Measurements from ENCODE around the gene DNAJB11.

Gene DNAJB11

DNA sequence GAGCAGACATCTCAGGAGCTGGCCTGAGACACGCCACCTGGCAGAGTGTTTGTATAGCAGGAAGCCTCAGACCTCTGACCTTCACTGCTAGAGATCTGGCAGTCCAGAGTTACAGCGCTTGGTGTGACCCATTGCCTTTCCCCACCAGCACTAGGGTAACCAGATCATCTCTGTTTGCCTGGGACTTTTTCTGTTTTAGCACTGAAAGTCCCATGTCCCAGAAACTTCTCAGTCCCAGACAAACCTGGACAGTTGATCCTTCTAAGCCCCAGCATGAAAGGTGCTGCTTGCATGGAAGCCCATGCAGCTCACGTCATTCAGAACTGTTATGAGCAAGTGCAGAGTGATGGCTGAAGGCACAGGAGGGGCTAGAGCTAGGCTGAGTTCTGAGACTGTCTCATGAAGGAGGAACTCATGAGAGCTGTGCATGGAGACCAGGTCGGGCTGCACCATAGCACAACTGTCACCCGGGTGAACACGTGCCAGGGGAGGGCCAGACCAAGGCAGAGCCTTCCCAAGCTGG lies 24.1 kb downstream of the DNAJB11 start:
- FAIRE-seq: no peak

DNA sequence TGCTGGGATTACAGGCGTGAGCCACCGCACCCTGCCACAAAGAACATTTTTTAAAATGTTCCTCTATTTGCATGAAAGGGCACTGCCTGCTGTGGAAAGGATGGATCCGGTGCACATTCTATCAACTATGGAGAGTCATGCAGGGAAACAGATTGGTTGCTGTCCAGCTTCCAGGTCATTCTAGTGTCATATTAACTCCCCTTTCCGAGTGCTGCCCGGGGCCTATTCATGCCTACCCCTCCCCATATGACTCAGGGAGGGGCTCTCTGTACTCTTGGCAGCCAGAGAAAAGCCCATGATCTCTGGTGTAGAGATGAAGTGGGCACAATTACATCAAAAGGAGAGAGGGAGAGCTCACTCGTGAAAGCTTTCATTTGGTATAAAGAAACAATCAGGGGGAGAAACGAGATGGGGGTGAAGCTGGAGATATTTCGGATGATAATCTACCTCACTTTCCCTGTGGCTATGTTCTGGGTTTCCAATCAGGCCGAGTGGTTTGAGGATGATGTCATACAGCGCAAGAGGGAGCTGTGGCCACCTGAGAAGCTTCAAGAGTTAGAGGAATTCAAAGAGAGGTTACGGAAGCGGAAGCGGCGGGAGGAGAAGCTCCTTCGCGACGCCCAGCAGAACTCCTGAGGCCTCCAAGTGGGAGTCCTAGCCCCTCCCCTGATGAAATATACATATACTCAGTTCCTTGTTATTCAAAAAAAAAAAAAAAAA lies 26.2 kb downstream of the DNAJB11 start:
- FAIRE-seq (no peak), DNase-seq (ENCODE audit: low spot score) (no peak)

More for the DNA sequence above, 24.1 kb downstream of the DNAJB11 start:
- DNase-seq (ENCODE audit: low spot score): no peak

- DNase-seq (ENCODE audit: low spot score): peak; percentile 77
- peak; percentile 86 for FAIRE-seq
Measured at GRCh38 chr3:186598108-186598784, 27.7 kb downstream of the DNAJB11 start.

DNA sequence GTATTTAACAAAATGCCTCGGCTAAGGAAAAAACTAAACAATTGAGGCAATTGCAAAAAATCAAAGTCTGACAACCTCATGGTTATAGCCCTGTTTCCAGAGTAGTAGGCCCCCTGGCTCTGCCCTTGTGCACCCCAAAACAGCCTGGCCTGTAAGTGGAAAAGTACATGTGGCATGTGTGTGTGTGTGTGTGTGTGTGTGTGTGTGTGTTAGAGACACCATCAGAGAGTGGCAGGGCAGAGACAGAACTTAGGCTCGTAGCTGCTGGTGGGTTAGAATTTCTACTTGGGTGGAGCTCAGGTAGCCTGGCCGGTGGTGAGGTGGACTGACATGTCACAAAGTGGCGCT lies 28.2 kb downstream of the DNAJB11 start:
- no peak for DNase-seq (ENCODE audit: low spot score)
- FAIRE-seq: no peak

DNA sequence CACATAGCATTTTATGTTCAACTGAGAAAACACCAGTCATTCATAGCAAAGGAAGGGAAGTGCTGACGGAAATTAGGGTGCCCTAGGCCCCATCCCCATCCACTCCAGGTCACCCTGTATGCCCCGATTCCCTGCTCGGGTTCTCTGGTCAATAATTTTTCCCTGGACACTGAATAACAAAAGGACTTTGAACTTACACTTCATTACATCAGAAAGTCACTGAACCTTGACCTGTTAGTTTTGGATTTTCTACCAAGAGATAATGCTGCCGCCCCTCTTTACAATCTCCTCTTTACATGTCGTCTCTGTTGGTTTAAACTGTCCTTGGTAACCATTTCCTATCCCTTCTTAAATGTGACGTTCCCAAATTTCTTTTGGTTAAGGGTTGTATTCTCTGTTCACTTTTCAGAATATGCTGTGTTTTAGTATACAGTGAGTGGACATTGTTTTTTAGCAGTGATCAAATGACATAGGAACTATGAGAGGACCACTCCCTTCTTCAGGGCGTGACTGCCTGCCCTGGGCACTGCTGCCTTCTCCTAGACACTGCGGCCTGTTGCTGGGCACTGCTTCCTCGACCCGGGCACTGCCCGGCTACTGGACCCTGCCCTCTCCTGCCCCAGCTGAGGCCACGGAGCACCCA lies 28.7 kb downstream of the DNAJB11 start:
- no peak for FAIRE-seq
- DNase-seq (ENCODE audit: low spot score): no peak

GRCh38 chr3:186599785-186600166 lies 29.3 kb downstream of the DNAJB11 start:
- no peak for DNase-seq (ENCODE audit: low spot score)
- no peak for FAIRE-seq

DNA sequence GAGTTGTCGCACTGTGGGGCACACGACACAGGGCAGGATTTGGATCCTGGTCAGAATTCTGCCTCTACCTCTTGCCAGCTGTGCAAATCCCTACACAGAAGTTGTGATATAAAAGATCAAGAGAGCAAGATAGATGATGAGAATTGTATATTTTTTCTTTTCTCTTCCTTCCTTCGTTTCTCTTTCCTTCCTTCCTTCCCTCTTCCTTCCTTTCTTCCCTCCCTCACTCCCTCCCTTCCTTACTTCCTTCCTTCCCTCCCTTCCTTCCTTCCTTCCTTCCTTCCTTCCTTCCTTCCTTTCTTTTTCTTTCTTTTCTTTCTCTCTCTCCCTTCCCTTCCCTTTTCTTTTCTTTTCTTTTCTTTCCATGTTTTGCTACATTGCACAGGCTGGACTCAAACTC lies 30.4 kb downstream of the DNAJB11 start:
- FAIRE-seq: no peak
- DNase-seq (ENCODE audit: low spot score): no peak

- FAIRE-seq (no peak), DNase-seq (ENCODE audit: low spot score) (no peak)
Measured at GRCh38 chr3:186603159-186603558, 32.6 kb downstream of the DNAJB11 start.

DNA sequence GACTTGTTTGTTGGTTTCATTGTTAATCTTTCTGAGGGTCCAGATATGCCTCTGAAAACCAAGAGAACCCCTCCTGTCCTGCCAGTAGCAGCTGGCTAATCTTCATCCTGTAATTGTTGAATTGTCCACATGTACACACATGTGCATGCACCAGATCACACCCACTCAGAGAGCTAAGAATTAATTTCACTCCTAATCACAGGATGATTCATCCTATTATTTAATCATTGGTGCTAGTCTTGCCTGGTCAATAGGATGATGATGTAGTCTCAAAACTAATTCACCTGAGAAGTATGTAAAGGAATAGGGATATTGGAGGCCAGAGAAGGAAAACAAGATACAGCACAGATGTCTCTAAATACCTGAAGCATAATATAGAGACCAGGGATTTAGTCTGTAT lies 34.6 kb downstream of the DNAJB11 start:
- FAIRE-seq: no peak
- DNase-seq (ENCODE audit: low spot score): no peak

- FAIRE-seq (no peak), DNase-seq (ENCODE audit: low spot score) (no peak)
Measured at GRCh38 chr3:186605561-186606545, 35.3 kb downstream of the DNAJB11 start.

DNA sequence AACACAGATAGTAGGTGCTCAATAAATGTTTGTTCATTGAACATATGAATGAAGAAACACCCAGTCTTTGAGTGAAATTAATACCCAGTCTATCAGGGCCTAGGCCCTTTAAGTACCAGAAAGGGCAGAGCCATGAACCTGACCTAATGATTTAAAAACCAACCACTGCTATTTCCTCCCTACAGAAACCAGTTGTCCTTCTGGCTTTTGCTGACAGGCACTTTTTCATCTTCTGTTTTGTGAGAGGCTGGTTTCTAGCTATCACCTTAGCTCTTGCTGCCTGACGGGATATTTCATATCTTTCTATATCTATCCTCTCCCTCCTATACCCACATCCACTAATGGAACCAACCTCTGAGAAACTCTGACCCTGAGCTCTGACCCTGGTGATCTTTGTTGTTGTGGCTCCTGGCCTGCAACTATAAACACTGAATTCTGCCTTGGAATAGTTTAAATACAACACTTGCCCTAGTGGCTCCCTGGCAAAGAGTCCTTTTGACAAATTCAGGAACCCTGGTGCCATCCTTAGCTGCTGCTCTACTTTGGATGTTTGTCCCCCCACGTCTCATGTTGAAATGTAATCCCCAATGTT lies 38.2 kb downstream of the DNAJB11 start:
- FAIRE-seq (no peak), DNase-seq (ENCODE audit: low spot score) (no peak)

DNA sequence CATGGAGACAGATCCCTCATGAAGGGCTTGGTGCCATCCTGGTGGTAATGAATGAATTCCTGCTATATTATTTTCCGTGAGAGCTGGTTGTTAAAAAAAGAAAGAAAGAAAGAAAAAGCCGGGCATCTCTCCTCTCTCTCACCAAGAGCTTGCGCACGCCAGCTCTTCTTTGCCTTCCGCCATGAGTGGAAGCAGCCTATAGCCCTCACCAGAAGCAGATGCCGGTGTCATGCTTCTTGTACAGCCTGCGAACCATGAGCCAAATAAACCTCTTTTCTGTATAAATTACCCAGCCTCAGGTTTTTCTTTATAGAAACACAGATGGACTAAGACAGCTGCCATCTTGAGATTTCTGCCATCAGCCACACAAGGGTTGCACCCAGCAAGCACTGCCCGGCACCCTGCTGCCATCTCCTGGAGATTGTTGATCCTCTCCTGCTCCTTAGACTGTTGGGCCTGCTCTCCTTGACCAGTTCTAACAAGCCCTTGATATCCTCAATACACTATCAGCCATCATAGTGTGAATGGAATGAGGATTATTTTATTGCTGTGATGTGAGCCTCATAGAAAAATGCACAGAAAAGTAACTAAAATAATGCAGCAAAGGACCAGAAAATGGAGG lies 38.8 kb downstream of the DNAJB11 start:
- no peak for FAIRE-seq
- DNase-seq (ENCODE audit: low spot score): no peak

DNA sequence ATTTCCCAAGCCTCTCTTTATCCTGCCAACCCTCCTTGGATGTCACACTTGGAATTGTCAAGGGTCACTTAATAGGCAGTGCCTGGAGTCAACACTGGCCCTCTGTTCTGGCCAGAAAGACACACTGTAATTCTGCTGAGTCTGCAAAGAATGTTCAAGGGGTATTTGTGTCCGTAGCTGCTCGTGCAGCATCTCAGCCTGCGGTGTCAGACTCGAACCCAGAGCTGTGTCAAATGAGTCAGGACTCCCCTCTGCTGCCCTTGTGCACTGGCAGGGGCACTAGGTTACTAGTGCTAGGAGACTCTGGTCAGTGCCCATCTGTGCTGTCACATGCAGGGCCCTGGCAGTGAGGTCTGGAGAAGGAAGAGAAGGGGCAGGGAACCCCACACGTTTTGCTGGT lies 41.5 kb downstream of the DNAJB11 start:
- FAIRE-seq: no peak
- no peak for DNase-seq (ENCODE audit: low spot score)

- FAIRE-seq (no peak), DNase-seq (ENCODE audit: low spot score) (no peak)
Measured at GRCh38 chr3:186612721-186613636, 42.5 kb downstream of the DNAJB11 start, which contains the start of gene AHSG. TSS of gene AHSG (plus strand) at chr3:186613060. CDS start at chr3:186613142, 82 bp downstream.

DNA sequence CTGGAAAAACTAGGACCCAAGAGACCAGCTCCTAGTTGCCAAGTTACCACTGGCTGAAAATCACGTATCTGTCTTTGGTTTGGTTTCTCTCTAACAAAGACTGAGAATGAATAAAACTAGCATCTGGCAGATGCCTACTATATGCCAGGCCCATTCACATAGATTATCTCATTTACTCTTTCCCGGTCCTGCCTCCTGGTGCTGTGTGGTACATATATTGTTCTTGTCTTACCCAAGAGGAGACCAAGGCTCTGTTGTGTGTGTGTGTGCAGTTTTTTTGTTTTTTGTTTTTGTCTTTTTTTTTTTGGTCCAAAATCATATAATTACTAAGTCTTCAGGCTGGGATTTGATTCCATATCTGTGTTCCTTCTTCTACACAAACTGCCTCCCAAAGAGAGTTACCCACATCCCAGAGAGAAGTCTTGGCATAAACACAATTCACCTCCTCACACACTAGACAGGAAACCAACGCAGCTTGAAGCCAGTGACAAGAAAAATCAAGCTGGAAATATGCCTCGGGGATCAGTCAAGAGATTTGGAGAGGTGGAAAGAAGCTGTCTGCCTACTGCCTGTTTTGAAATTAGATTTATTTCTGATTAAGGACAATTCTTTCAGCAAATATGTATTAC lies 43.2 kb downstream of the DNAJB11 start:
- FAIRE-seq (no peak), DNase-seq (ENCODE audit: low spot score) (no peak)

GRCh38 chr3:186614266-186614596 lies 43.7 kb downstream of the DNAJB11 start:
- DNase-seq (ENCODE audit: low spot score): no peak
- FAIRE-seq: no peak

DNA sequence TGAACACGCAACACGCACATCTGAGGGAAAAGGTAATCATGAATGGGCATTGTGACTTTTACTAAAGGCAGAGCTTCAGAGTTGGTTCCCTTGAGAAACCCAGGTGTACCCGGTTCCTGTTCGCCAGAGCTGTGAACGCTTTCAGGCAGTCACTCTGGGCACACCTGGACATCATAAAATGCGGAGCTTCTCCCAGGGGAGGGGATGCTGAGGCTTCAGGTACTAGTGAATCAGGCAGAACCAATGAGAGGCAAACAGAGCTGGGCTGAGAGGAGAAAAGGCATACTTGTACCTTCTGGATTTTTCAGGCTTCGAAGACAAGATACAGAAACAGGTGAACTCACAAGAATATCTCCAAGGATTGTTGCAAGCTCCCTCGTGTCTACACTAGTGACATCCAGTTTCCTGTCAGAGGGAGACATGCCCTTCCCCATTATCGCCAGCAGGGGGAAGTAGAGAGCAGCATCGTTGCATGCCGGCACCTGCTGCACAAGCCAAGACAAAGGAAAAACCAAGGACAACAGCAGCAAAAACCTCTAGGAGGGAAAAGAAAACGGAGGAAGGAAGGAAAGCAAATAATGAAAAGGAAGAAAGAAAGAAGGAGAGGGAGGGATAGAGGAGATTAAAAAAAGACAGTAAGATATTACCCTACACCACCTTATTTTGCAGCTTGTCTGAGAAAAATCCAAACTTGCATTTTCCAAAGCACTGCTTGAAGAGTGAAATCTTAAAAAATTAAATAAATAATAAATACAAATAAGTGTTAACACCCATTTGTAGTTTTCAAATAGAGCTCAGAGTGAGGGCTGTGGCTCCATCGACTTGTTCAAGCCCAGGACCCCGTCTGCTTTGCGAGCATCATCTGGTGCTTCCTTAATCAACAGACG lies 44.3 kb downstream of the DNAJB11 start:
- FAIRE-seq (peak; percentile 85), DNase-seq (ENCODE audit: low spot score) (peak; percentile 86)

DNA sequence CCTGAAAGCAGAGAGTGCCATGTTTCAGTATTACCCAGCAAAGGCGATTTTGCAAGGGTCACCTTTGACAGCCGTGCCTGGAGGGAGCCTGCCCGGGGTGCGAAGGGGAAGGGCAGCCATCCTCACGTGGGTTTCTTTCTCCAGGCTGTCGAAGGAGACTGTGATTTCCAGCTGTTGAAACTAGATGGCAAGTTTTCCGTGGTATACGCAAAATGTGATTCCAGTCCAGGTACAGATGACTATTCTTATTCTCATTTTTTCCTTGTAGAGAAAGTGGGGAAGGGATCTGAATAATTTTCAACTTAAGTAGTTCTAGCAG lies 45.7 kb downstream of the DNAJB11 start:
- FAIRE-seq (no peak), DNase-seq (ENCODE audit: low spot score) (no peak)

All from urothelium cell line (cell line).